HG03280 (cell line): ENCODE data around the gene NBEA.
A peak's percentile ranks its signal among the peaks of the same experiment; 100 is the strongest.

Source experiments
- ATAC-seq: cut with Tn5 transposase; IDR thresholded peaks from one replicate; pipeline ENCODE4 v1.9.1; 2021; ENCODE audit warnings: mild to moderate bottlenecking, moderate library complexity; ENCODE audit not compliant: unreplicated experiment

Gene NBEA

GRCh38 chr13:35164324-35164932 is 222.4 kb downstream of the NBEA start:
- ATAC-seq, result peak; percentile 75

GRCh38 chr13:35165205-35165604 is 223.1 kb downstream of the NBEA start:
- no peak for ATAC-seq

- no peak for ATAC-seq
Measured at GRCh38 chr13:35179494-35179893, 237.4 kb downstream of the NBEA start.

- no peak for ATAC-seq
Measured at GRCh38 chr13:35179920-35180663, 238.0 kb downstream of the NBEA start.

GRCh38 chr13:35190241-35190640 is 248.2 kb downstream of the NBEA start:
- no peak for ATAC-seq

GRCh38 chr13:35191883-35192282 is 249.8 kb downstream of the NBEA start:
- no peak for ATAC-seq

GRCh38 chr13:35198613-35199200 is 256.6 kb downstream of the NBEA start:
- ATAC-seq, result no peak

- ATAC-seq, result no peak
Measured at GRCh38 chr13:35208587-35208986, 266.5 kb downstream of the NBEA start.

GRCh38 chr13:35210261-35210660 is 268.2 kb downstream of the NBEA start:
- no peak for ATAC-seq

- ATAC-seq, result no peak
Measured at GRCh38 chr13:35211949-35212348, 269.9 kb downstream of the NBEA start.

GRCh38 chr13:35213911-35214310 is 271.8 kb downstream of the NBEA start:
- no peak for ATAC-seq

- no peak for ATAC-seq
Measured at GRCh38 chr13:35216131-35216530, 274.1 kb downstream of the NBEA start.

- ATAC-seq, result no peak
Measured at GRCh38 chr13:35219021-35219420, 277.0 kb downstream of the NBEA start.

- ATAC-seq, result no peak
Measured at GRCh38 chr13:35225159-35225558, 283.1 kb downstream of the NBEA start.

- ATAC-seq, result no peak
Measured at GRCh38 chr13:35225582-35225981, 283.5 kb downstream of the NBEA start.

GRCh38 chr13:35228536-35228935 is 286.5 kb downstream of the NBEA start:
- ATAC-seq, result no peak

- no peak for ATAC-seq
Measured at GRCh38 chr13:35231426-35231825, 289.4 kb downstream of the NBEA start.

- ATAC-seq, result no peak
Measured at GRCh38 chr13:35238274-35238673, 296.2 kb downstream of the NBEA start.

GRCh38 chr13:35252536-35253205 is 310.6 kb downstream of the NBEA start:
- ATAC-seq, result peak; percentile 89

GRCh38 chr13:35255241-35255640 is 313.2 kb downstream of the NBEA start:
- ATAC-seq, result no peak

- ATAC-seq, result no peak
Measured at GRCh38 chr13:35256459-35257148, 314.5 kb downstream of the NBEA start.
